Esophagus muscularis mucosa (tissue), 4 donors: Measurements from ENCODE around the gene PHKA2. TPM values are rescaled to one million over a fixed set of nuclear protein-coding genes. Genes with fewer than 3 reads are reported as not detected.

Source experiments
- DNase-seq: peaks from one replicate; pipeline ENCODE4 v3.0.0-alpha.2; 2017; ENCODE audit errors: extremely low spot score
- H3K27ac ChIP-seq, 4 donors: fragments of 200-600 bp; sonication (generic); replicated peaks in 1 of 4; 1 replicate in 3 of 4; 2 replicates in 1 of 4; pipeline ENCODE4 v1.5.1; 2016 to 2019; ENCODE audit warnings: mild to moderate bottlenecking in 1 of 4
- H3K27me3 ChIP-seq, 4 donors: fragments of 200-600 bp; sonication (generic); one replicate each; pipeline versions ENCODE4 v1.5.1 to v1.6.0; 2016 to 2019
- H3K36me3 ChIP-seq, 4 donors: fragments of 200-600 bp; sonication (generic); one replicate each; pipeline ENCODE4 v1.5.1; 2016 to 2019
- H3K4me1 ChIP-seq, 4 donors: fragments of 200-600 bp; sonication (generic); one replicate each; pipeline ENCODE4 v1.5.1; 2016 to 2019
- H3K4me3 ChIP-seq, 4 donors: fragments of 200-600 bp; sonication (generic); 1 replicate in 2 of 4; 2 replicates in 2 of 4; pipeline ENCODE4 v1.5.1; 2016 to 2019; ENCODE audit warnings: mild to moderate bottlenecking in 4 of 4, moderate library complexity in 1 of 4
- H3K9me3 ChIP-seq, 4 donors: fragments of 200-600 bp; sonication (generic); 1 replicate in 3 of 4; 2 replicates in 1 of 4; pipeline ENCODE4 v1.5.1; 2016 to 2019
- CTCF ChIP-seq, 3 experiments: fragments of 200-600 bp in 2 of 3; fragments of 450-650 bp in 1 of 3; sonication (generic) in 2 of 3; IDR thresholded peaks; one replicate each; pipeline ENCODE4 v1.5.1; 2017 to 2019; ENCODE audit warnings: antibody characterized with exemption in 3 of 3, mild to moderate bottlenecking in 2 of 3, moderate library complexity in 1 of 3
- EP300 ChIP-seq: sonication (generic); formaldehyde crosslinking; IDR thresholded peaks from one replicate; pipeline ENCODE4 v1.6.1; 2017; ENCODE audit warnings: antibody characterized with exemption
- POLR2A ChIP-seq: fragments of 450-650 bp; IDR thresholded peaks from one replicate; pipeline ENCODE4 v1.6.1; 2017; ENCODE audit warnings: antibody characterized with exemption, moderate library complexity, mild to moderate bottlenecking, low read depth
- POLR2AphosphoS5 ChIP-seq, 2 donors: sonication (generic); formaldehyde crosslinking; IDR thresholded peaks; one replicate each; pipeline ENCODE4 v1.6.1; 2017; ENCODE audit warnings: antibody characterized with exemption in 2 of 2
- WGBS: methylation state at CpG from one replicate; pipeline ENCODE4 v1.1.5; 2018; 5-methylcytosine and 5-hydroxymethylcytosine counted together
- intact Hi-C: fragments of 100-400 bp; cut with DNase I; formaldehyde crosslinking; loops from one replicate; pipeline ENCODE4 v1.15.1; 2023
- total RNA-seq, 4 donors: library from RNA; depleted of rRNA; stranded (reverse); fragments of >200 nt; gene quantifications; one replicate each; pipeline versions ENCODE4 v1.1.0 to v1.2.1, GENCODE V29; 2016

Gene PHKA2
- total RNA-seq, 4 donors from 2014 or later, result 9.8 to 20.7 (median 15.4) TPM

GRCh38 chrX:18896680-18897544, 87.0 kb downstream of the PHKA2 start:
- no peak for TF ChIP-seq EP300
- no peak for TF ChIP-seq CTCF (IDR thresholded peaks at IDR 0.05)
- no peak for TF ChIP-seq POLR2A
- TF ChIP-seq POLR2AphosphoS5 (IDR thresholded peaks at IDR 0.05), result no peak
- intact Hi-C loops, result loop anchor here (5.0 to 10.0 kb wide), 2 partner anchors 472 to 505 kb away; partner anchors contain the start of gene CDKL5
- H3K27ac ChIP-seq, result peak overlapping the region in 3 of 4 donors; percentile 46 to 70 (median 69)
- no peak for DNase-seq
- 93% methylated on average over 22 of the region's 27 CpGs for WGBS
- H3K36me3 ChIP-seq, result peaks cover 0 to 11% (median 7%) of the 10 kb centered on the region in 4 donors
- no peaks in the 10 kb centered on the region for H3K27me3 ChIP-seq
- no peaks in the 10 kb centered on the region for H3K9me3 ChIP-seq
- peaks cover 0 to 17% (median 12%) of the 10 kb centered on the region in 4 donors for H3K4me1 ChIP-seq
- H3K4me3 ChIP-seq, result no peak overlapping the region

GRCh38 chrX:18895189-18895951, 88.5 kb downstream of the PHKA2 start:
- Histone ChIP-seq H3K4me3 (no peak overlapping the region), H3K27ac (peak overlapping the region; percentile 29 to 70 (median 68)), H3K9me3 (no peaks in the 10 kb centered on the region), H3K27me3 (no peaks in the 10 kb centered on the region), H3K36me3 (peaks cover 0 to 11% (median 6%) of the 10 kb centered on the region in 4 donors), H3K4me1 (peaks cover 0 to 17% (median 12%) of the 10 kb centered on the region in 4 donors)
- intact Hi-C loops, result loop anchor here (5.0 to 10.0 kb wide), 2 partner anchors 471 to 503 kb away; partner anchors contain the start of gene CDKL5
- TF ChIP-seq CTCF (IDR thresholded peaks at IDR 0.05), result peak; percentile 53 to 64 (median 57)
- no peak for TF ChIP-seq POLR2A
- peak; percentile 26 to 46 for TF ChIP-seq POLR2AphosphoS5 (IDR thresholded peaks at IDR 0.05)
- DNase-seq, result no peak
- 67% methylated on average over 18 of the region's 18 CpGs for WGBS

- no peak overlapping the region for H3K4me3 ChIP-seq
- 88% methylated on average over 14 of the region's 18 CpGs for WGBS
- H3K4me1 ChIP-seq, result peaks cover 0 to 17% (median 12%) of the 10 kb centered on the region in 4 donors
- intact Hi-C loops, result loop anchor here (10.0 kb wide), 1 partner anchor 469 kb away; the partner anchor contains the start of gene CDKL5
- no peak for TF ChIP-seq POLR2AphosphoS5 (IDR thresholded peaks at IDR 0.05)
- TF ChIP-seq CTCF (IDR thresholded peaks at IDR 0.05), result no peak
- no peak for TF ChIP-seq EP300
- no peak for TF ChIP-seq POLR2A
- DNase-seq, result no peak
- no peaks in the 10 kb centered on the region for H3K27me3 ChIP-seq
- H3K27ac ChIP-seq, result peak overlapping the region in 1 of 4 donors; percentile 67
- peaks cover 0 to 11% (median 6%) of the 10 kb centered on the region in 4 donors for H3K36me3 ChIP-seq
- no peaks in the 10 kb centered on the region for H3K9me3 ChIP-seq
These were observed 89.8 kb downstream of the PHKA2 start for GRCh38 chrX:18894156-18894555.

- Histone ChIP-seq H3K36me3 (peaks cover 0 to 9% (median 6%) of the 10 kb centered on the region in 4 donors), H3K4me3 (no peak overlapping the region), H3K4me1 (peaks cover 0 to 17% (median 12%) of the 10 kb centered on the region in 4 donors), H3K27ac (no peak overlapping the region), H3K27me3 (no peaks in the 10 kb centered on the region), H3K9me3 (no peaks in the 10 kb centered on the region)
- 94% methylated on average over 8 of the region's 11 CpGs for whole genome bisulfite sequencing
- intact Hi-C loops, result loop anchor here (10.0 kb wide), 1 partner anchor 469 kb away; the partner anchor contains the start of gene CDKL5
- no peak for DNase-seq
- no peak for TF ChIP-seq CTCF (IDR thresholded peaks at IDR 0.05)
- TF ChIP-seq EP300, result no peak
- TF ChIP-seq POLR2AphosphoS5 (IDR thresholded peaks at IDR 0.05), result no peak
- TF ChIP-seq POLR2A, result no peak
These were observed 90.4 kb downstream of the PHKA2 start for GRCh38 chrX:18893536-18893935.
